K562 (cell line): ENCODE data around the gene PFKFB2. TPM values are rescaled to one million over a fixed set of nuclear protein-coding genes. Genes with fewer than 3 reads are reported as not detected.

Source experiments
- EP300 ChIP-seq: IDR thresholded peaks from 2 replicates; pipeline ENCODE4 v1.6.1; 2012; ENCODE audit warnings: low read length, improper control_type of control experiment
- GABPB1 ChIP-seq: sonication (generic); formaldehyde crosslinking; IDR thresholded peaks from 2 replicates; pipeline ENCODE4 v1.8.0; 2022; ENCODE audit warnings: mild to moderate bottlenecking, missing genetic modification reagents
- GATA2 ChIP-seq: sonication (generic); formaldehyde crosslinking; IDR thresholded peaks from 2 replicates; pipeline ENCODE4 v1.4.0; 2020; ENCODE audit warnings: mild to moderate bottlenecking, missing genetic modification reagents
- KDM5B ChIP-seq: fragments of 200-600 bp; sonication (generic); IDR thresholded peaks from 2 replicates; pipeline ENCODE4 v1.6.1; 2012; ENCODE audit warnings: low read depth, mild to moderate bottlenecking, moderate library complexity, low read length, control low read depth, inconsistent platforms; ENCODE audit not compliant: insufficient replicate concordance
- KLF16 ChIP-seq: IDR thresholded peaks from 2 replicates; pipeline ENCODE4 v1.6.1; 2016; ENCODE audit warnings: antibody characterized with exemption
- MTA1 ChIP-seq: fragments of 450-650 bp; IDR thresholded peaks from 2 replicates; pipeline ENCODE4 v1.6.1; 2017; ENCODE audit warnings: borderline replicate concordance
- PCBP1 ChIP-seq: fragments of 200-400 bp; formaldehyde crosslinking; IDR thresholded peaks from 2 replicates; pipeline ENCODE4 v1.6.1; 2018; ENCODE audit warnings: mild to moderate bottlenecking, low read depth, low read length; ENCODE audit not compliant: poor library complexity, severe bottlenecking
- PML ChIP-seq: IDR thresholded peaks from 2 replicates; pipeline ENCODE4 v1.6.1; 2012; ENCODE audit warnings: low read length, inconsistent platforms
- RBM25 ChIP-seq: fragments of 200-400 bp; formaldehyde crosslinking; IDR thresholded peaks from 2 replicates; pipeline ENCODE4 v1.6.1; 2018; ENCODE audit warnings: low read length, low read depth, moderate library complexity; ENCODE audit not compliant: severe bottlenecking
- RCOR1 ChIP-seq, 2 experiments: IDR thresholded peaks; 2 replicates each; pipeline ENCODE4 v1.6.1; 2012; ENCODE audit warnings: low read depth in 2 of 2, low read length in 2 of 2, borderline replicate concordance in 1 of 2, improper control_type of control experiment in 1 of 2
- TCF7L2 ChIP-seq: fragments of 150-350 bp; IDR thresholded peaks from 2 replicates; pipeline ENCODE4 v1.6.1; 2016; ENCODE audit warnings: low read depth, mild to moderate bottlenecking, low read length, moderate library complexity
- ZFX ChIP-seq: sonication (generic); formaldehyde crosslinking; IDR thresholded peaks from 2 replicates; pipeline ENCODE4 v1.8.0; 2022; ENCODE audit warnings: mild to moderate bottlenecking, missing genetic modification reagents, moderate library complexity
- ZNF143 ChIP-seq: sonication (generic); formaldehyde crosslinking; IDR thresholded peaks from 2 replicates; pipeline ENCODE4 v1.9.0; 2022; ENCODE audit warnings: mild to moderate bottlenecking, missing genetic modification reagents
- ZNF253 ChIP-seq: fragments of 250-450 bp; sonication (Bioruptor Pico); conservative IDR thresholded peaks from 2 replicates; pipeline ENCODE4 v1.6.1; 2021; ENCODE audit warnings: mild to moderate bottlenecking
- ZNF263 ChIP-seq: sonication (generic); formaldehyde crosslinking; IDR thresholded peaks from 2 replicates; pipeline ENCODE4 v1.8.0; 2022; ENCODE audit warnings: mild to moderate bottlenecking, missing genetic modification reagents, borderline replicate concordance
- ZNF41 ChIP-seq: fragments of 250-450 bp; sonication (Bioruptor Pico); conservative IDR thresholded peaks from 2 replicates; pipeline ENCODE4 v1.4.0; 2020; ENCODE audit warnings: mild to moderate bottlenecking
- ZNF561 ChIP-seq: fragments of 450-650 bp; formaldehyde crosslinking; conservative IDR thresholded peaks from 2 replicates; pipeline ENCODE4 v1.4.0; 2020; ENCODE audit warnings: mild to moderate bottlenecking, moderate library complexity
- ZNF668 ChIP-seq: fragments of 250-450 bp; sonication (Bioruptor Pico); IDR thresholded peaks from 2 replicates; pipeline ENCODE4 v1.8.0; 2022; ENCODE audit warnings: mild to moderate bottlenecking, inconsistent platforms
- polyA plus RNA-seq, 8 experiments: library from polyadenylated mRNA; depleted of rRNA in 4 of 8; stranded (reverse) in 5 of 8; unstranded in 3 of 8; fragments of >200 nt; fragmentation: Nextera tagmentation in 2 of 8; fragmentation: Illumina TruSeq in 1 of 8; extraction: Ambion mirVana in 2 of 8; extraction: Trizol in 1 of 8; gene quantifications; 2 replicates each; pipeline versions ENCODE4 v1.2.1 to v1.2.3, GENCODE V29; 2011 to 2014; ENCODE audit warnings: inconsistent platforms in 1 of 8, missing spikeins in 1 of 8
- total RNA-seq, 7 experiments: library from RNA; depleted of rRNA in 6 of 7; stranded (reverse); fragments of >200 nt in 6 of 7; fragmentation: Illumina TruSeq in 2 of 7; extraction: Trizol in 2 of 7; gene quantifications; 2 replicates each; pipeline versions ENCODE4 v1.2.1 to v1.2.3, GENCODE V29; 2011 to 2021; ENCODE audit warnings: low replicate concordance in 1 of 7
- TF ChIP-seq, protein P1 (sequence below): fragments of 200-800 bp; sonication (Bioruptor generic); IDR thresholded peaks from 2 replicates; pipeline ENCODE4 v1.6.1; 2017; ENCODE audit warnings: missing genetic modification characterization, missing compliant biosample characterization
- TF ChIP-seq, protein P2 (sequence below): sonication (generic); formaldehyde crosslinking; IDR thresholded peaks from 2 replicates; pipeline ENCODE4 v1.8.1; 2022; ENCODE audit warnings: missing genetic modification reagents
- TF ChIP-seq, protein P3 (sequence below): fragments of 200-800 bp; sonication (Bioruptor generic); IDR thresholded peaks from 2 replicates; pipeline ENCODE4 v1.6.1; 2016; ENCODE audit warnings: missing genetic modification characterization, missing compliant biosample characterization

The PFKFB2 gene
- total and polyA plus RNA-seq, 9 of the 15 experiments (the other 6 are each of a cell fraction or from before 2014, with no cell fraction given), result 6.9 to 26.0 (median 16.4) TPM

DNA sequence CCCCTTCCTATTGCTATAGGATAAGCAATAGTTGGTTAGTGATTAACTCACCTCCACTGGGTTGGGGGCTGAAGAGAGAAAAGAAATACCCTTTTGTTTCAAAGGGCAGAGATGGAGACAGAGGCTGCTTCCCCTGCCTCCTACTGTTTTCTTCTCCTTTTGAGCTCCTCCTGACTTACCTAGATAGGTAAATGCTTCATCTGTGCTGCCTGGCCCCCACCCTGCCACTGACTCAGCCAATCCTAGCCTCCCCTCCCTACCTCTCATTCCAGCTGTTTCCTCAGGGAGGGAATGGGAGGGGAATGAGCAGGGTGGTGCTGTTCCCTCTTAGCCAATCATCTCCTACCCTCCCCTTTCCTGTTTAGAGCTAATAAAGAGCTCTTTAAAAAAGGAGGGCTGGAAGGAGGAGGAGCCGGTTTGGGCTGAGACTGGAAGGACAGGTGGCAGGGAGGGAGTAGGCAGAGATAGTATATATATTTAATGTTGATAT lies 20.5 kb upstream of the PFKFB2 start, which contains the start of gene C1orf116 (continued):
- TF ChIP-seq PCBP1, result no peak
- TF ChIP-seq, protein P1, sequence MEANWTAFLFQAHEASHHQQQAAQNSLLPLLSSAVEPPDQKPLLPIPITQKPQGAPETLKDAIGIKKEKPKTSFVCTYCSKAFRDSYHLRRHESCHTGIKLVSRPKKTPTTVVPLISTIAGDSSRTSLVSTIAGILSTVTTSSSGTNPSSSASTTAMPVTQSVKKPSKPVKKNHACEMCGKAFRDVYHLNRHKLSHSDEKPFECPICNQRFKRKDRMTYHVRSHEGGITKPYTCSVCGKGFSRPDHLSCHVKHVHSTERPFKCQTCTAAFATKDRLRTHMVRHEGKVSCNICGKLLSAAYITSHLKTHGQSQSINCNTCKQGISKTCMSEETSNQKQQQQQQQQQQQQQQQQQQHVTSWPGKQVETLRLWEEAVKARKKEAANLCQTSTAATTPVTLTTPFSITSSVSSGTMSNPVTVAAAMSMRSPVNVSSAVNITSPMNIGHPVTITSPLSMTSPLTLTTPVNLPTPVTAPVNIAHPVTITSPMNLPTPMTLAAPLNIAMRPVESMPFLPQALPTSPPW (CRISPR knock-in tag), result peak; percentile 79
- no peak for TF ChIP-seq ZNF253
- no peak for TF ChIP-seq TCF7L2
- TF ChIP-seq EP300, result no peak; the same call in 1 of the 2 replicates
- TF ChIP-seq, protein P2, sequence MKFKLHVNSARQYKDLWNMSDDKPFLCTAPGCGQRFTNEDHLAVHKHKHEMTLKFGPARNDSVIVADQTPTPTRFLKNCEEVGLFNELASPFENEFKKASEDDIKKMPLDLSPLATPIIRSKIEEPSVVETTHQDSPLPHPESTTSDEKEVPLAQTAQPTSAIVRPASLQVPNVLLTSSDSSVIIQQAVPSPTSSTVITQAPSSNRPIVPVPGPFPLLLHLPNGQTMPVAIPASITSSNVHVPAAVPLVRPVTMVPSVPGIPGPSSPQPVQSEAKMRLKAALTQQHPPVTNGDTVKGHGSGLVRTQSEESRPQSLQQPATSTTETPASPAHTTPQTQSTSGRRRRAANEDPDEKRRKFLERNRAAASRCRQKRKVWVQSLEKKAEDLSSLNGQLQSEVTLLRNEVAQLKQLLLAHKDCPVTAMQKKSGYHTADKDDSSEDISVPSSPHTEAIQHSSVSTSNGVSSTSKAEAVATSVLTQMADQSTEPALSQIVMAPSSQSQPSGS (CRISPR knock-in tag), result no peak
- no peak for TF ChIP-seq ZNF143 (CRISPR knock-in tag)
- TF ChIP-seq ZNF41 (CRISPR knock-in tag), result no peak
- peak in 1 of 2 experiments; percentile 75; a peak in 2 of 4 replicates for TF ChIP-seq RCOR1 (IDR thresholded peaks at IDR 0.05; ENCODE audit: borderline replicate concordance in 1 of 2, low read depth in 2 of 2, low read length in 2 of 2)
- no peak for TF ChIP-seq RBM25
- TF ChIP-seq KLF16, result no peak
- no peak for TF ChIP-seq MTA1
- no peak for TF ChIP-seq ZFX (CRISPR knock-in tag)
- no peak for TF ChIP-seq ZNF668 (CRISPR knock-in tag)
- TF ChIP-seq, protein P3, sequence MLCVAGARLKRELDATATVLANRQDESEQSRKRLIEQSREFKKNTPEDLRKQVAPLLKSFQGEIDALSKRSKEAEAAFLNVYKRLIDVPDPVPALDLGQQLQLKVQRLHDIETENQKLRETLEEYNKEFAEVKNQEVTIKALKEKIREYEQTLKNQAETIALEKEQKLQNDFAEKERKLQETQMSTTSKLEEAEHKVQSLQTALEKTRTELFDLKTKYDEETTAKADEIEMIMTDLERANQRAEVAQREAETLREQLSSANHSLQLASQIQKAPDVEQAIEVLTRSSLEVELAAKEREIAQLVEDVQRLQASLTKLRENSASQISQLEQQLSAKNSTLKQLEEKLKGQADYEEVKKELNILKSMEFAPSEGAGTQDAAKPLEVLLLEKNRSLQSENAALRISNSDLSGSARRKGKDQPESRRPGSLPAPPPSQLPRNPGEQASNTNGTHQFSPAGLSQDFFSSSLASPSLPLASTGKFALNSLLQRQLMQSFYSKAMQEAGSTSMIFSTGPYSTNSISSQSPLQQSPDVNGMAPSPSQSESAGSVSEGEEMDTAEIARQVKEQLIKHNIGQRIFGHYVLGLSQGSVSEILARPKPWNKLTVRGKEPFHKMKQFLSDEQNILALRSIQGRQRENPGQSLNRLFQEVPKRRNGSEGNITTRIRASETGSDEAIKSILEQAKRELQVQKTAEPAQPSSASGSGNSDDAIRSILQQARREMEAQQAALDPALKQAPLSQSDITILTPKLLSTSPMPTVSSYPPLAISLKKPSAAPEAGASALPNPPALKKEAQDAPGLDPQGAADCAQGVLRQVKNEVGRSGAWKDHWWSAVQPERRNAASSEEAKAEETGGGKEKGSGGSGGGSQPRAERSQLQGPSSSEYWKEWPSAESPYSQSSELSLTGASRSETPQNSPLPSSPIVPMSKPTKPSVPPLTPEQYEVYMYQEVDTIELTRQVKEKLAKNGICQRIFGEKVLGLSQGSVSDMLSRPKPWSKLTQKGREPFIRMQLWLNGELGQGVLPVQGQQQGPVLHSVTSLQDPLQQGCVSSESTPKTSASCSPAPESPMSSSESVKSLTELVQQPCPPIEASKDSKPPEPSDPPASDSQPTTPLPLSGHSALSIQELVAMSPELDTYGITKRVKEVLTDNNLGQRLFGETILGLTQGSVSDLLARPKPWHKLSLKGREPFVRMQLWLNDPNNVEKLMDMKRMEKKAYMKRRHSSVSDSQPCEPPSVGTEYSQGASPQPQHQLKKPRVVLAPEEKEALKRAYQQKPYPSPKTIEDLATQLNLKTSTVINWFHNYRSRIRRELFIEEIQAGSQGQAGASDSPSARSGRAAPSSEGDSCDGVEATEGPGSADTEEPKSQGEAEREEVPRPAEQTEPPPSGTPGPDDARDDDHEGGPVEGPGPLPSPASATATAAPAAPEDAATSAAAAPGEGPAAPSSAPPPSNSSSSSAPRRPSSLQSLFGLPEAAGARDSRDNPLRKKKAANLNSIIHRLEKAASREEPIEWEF, result no peak
- TF ChIP-seq ZNF561 (CRISPR knock-in tag), result no peak
- TF ChIP-seq GABPB1, result no peak
- no peak for TF ChIP-seq GATA2 (CRISPR knock-in tag)
- peak; percentile 29; the same call in 1 of the 2 replicates for TF ChIP-seq ZNF263
- TF ChIP-seq PML, result no peak
- no peak for TF ChIP-seq KDM5B
